ENCODE data around the gene SERPINA3.

SERPINA3 gene

DNA sequence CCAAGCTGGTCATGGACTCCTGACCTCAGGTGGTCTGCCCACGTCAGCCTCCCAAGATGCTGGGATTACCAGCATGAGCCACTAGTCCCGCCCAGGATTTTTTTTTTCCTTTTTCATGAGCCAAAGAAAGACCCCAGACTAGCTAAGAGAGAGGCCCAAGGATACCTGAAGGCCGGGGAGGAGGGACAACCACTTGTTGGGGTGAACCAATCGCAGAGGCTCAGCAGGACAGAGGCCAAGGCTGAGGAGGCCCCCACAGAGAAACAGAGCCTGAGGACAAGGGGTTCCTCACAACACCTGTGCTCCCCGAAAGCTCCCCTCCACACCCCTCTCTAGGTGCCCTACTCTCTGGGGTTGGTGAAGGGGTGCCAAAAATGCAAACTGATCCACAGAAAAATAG is 1.0 kb upstream of the SERPINA3 start:
- in situ Hi-C loops (cut with HindIII; ENCODE audit: low sequenced_read_pairs): no loop called here

GRCh38 chr14:94612580-94613554 is 676 bp downstream of the SERPINA3 start:
- in situ Hi-C loops (cut with HindIII; ENCODE audit: low sequenced_read_pairs): no loop called here

DNA sequence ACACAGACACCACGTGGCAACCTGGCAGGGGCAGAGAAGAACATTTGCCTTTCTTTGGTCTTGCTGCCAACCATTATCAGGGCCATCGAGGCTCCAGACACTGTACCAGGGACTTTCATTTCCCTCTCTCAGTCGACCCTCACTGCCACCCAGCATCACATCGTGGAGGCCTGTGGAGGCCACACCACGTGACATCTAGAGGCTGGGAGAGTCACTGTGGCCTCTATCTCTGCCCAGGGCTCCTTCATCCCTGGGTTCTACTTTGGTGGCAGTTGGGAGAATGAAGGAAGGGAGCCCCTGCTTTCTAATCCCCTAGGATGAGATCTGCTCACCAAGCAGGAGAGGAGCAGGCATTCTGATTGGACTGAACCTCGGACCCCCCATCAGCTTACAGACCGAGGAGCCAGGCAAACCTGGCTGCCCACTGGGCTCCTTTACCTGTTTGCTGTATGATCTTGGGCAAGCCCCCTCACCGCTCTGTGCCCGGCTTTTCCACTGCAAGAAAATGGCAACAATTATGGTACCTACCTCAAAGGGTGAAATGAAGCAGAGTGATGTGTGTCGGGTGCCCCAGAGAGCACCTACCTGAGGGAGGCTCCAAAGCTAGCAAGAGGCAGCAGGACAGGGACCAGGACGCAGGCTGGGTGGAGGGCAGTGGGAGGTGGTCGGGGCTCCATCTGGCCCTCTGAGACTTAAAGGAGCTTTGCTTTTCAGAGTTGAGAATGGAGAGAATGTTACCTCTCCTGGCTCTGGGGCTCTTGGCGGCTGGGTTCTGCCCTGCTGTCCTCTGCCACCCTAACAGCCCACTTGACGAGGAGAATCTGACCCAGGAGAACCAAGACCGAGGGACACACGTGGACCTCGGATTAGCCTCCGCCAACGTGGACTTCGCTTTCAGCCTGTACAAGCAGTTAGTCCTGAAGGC is 1.8 kb downstream of the SERPINA3 start:
- in situ Hi-C loops (cut with HindIII; ENCODE audit: low sequenced_read_pairs): no loop called here

DNA sequence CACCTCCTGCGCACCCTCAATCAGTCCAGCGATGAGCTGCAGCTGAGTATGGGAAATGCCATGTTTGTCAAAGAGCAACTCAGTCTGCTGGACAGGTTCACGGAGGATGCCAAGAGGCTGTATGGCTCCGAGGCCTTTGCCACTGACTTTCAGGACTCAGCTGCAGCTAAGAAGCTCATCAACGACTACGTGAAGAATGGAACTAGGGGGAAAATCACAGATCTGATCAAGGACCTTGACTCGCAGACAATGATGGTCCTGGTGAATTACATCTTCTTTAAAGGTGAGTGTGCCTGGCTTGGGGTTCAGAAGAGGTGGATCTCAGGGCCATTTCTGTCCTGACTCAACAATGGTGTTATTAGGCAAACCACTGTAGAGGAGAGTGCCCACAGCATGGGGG is 2.6 kb downstream of the SERPINA3 start:
- in situ Hi-C loops (cut with HindIII; ENCODE audit: low sequenced_read_pairs): no loop called here

- in situ Hi-C loops (cut with HindIII; ENCODE audit: low sequenced_read_pairs): no loop called here
Measured at GRCh38 chr14:94615254-94615653, 3.1 kb downstream of the SERPINA3 start.

- in situ Hi-C loops (cut with HindIII; ENCODE audit: low sequenced_read_pairs): no loop called here
Measured at GRCh38 chr14:94615823-94616570, 3.8 kb downstream of the SERPINA3 start.

GRCh38 chr14:94617366-94617941 is 5.3 kb downstream of the SERPINA3 start:
- in situ Hi-C loops (cut with HindIII; ENCODE audit: low sequenced_read_pairs): no loop called here

DNA sequence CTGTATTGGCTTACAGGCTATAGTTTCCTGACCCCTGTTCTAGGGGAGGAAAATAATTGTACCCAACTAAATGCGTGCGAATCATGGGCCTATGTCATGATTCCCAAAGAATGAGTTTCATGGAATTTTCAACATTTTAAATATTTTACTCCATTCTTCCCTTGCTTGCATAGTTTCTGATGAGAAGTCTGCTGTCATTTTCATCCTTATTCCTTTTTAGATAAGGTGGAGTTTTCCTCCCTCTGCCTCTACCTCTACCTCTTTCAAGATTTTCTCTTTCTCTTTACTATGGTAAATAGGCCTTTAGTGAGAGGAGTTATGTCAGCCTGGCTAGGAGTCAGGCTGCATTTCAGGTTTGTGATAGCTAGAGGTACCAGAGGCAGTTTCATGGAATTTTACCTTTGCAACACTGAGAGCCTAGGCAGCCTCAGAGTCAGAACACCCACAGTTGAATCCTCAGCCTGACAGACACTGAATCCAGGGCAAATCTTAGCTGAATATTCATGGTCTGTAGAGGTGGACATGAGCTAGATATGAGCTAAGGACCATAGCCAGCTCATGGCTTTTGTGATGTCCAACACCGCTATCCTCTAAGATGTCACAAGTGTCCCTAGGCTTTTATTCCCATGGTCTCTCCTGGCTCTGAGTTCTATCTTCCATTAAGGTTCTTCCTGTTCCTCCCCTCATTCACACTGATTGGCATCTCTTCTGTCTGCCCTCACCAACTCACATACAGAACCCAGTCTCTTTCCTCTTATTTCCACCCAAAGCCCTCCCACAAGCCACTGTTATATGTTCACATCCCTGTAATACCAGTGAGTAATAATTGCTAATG is 6.0 kb downstream of the SERPINA3 start:
- in situ Hi-C loops (cut with HindIII; ENCODE audit: low sequenced_read_pairs): no loop called here

- in situ Hi-C loops (cut with HindIII; ENCODE audit: low sequenced_read_pairs): no loop called here
Measured at GRCh38 chr14:94619297-94619696, 7.1 kb downstream of the SERPINA3 start.

GRCh38 chr14:94620597-94620996 is 8.4 kb downstream of the SERPINA3 start:
- in situ Hi-C loops (cut with HindIII; ENCODE audit: low sequenced_read_pairs): no loop called here

DNA sequence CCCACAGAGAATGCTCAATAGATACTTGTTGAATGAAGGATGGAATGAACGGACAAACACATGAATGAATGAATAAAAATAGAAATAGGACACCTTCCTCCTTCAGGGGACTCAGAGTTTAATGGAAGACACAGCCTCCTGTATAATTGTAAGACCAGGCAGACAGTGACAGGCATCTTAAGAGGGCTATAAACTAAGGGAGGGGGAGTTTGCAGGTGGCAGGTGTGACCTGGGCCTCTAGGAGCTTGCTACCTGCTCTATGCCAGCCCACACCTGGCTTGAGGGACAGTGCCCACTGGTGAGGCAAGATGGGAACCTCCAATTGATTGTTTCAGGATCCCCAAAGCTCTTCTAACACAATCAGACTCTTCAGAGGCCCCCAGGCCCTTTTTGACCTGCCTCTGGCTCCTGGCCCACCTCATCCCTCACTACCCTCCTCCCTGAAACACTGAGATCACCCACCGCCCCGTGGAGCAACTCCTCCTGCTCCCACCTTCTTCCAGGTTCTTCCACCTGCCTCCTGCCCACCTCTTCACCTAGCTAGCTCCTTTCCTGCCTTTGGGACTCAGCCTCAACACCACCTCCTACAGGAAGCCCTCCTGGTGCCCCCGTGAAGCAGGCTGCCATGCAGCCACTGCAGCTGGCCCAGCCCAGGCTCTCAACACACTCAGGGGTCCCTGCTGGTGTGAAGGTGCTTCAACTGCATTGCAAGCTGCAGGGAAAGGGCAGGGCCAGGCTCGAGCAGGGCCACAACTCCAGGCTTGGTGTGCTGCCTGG is 9.4 kb downstream of the SERPINA3 start:
- in situ Hi-C loops (cut with HindIII; ENCODE audit: low sequenced_read_pairs): no loop called here

DNA sequence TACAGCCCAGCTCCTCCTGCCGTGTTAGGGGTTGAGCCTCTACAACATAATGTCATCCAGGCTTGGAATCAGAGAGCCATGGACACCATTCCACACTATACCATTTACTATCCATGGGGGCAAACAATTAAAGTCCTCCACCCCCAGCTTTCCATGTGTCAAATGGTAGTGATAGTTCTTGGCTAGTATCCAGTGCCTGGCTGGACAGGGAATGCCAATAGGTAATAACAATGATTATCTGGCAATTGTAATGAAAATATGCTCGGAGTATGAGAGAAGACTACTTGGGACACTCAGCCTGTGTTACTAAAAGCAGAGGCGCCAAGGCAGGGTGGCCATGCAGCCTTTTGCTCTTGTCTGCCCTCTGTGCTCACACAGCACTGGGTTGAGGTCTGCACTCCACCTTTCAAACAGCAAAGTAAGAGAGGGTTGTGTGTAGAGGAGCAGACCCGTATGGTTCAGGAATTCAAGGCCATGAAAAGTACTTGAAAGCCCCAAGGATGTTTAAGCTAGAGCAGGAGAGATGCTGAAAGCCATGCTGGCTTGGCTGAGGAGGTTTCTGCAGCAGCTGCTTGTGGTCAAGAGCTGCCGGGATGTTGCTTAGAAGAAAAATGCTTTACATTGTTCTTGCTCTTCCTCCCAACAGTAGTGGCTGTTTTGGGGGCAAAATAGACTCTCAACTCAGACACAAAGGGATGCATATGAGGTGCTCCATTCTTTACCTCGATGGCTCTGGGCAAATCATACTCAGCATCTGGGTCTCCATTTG is 10.6 kb downstream of the SERPINA3 start:
- in situ Hi-C loops (cut with HindIII; ENCODE audit: low sequenced_read_pairs): no loop called here

DNA sequence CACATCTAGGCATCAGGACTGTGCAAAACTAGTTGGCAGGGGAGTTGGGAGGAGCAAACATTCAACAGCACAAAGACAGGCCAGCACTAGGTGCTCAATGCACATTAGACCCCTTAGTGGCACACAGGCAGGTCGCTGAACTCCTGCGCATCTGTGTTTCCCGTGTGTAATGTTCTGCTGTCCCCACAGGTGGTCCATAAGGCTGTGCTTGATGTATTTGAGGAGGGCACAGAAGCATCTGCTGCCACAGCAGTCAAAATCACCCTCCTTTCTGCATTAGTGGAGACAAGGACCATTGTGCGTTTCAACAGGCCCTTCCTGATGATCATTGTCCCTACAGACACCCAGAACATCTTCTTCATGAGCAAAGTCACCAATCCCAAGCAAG is 11.2 kb downstream of the SERPINA3 start:
- in situ Hi-C loops (cut with HindIII; ENCODE audit: low sequenced_read_pairs): no loop called here

DNA sequence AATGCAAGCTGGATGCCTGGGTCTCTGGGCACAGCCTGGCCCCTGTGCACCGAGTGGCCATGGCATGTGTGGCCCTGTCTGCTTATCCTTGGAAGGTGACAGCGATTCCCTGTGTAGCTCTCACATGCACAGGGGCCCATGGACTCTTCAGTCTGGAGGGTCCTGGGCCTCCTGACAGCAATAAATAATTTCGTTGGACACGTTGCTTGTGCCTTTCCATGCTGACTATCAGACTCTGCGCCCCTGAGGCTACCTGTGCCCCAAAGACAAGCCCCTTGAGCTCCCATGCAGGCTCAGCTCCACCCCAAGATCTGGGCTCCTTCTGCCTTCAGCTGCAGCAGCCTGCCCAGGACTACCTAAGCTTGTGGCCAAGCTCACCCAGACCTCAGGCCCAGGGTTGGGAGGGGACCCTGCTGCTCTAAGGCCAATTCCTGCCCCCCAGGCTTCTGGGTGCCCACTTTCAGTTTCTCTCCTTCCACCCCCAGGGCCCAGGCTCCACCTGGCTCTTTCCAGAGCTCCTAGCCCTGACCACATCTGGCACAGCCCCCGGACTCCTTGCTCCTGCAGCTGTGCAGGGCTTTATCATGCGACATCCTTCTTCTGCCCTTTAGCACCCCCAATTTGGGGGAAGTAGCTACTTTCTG is 11.8 kb downstream of the SERPINA3 start:
- in situ Hi-C loops (cut with HindIII; ENCODE audit: low sequenced_read_pairs): no loop called here

- in situ Hi-C loops (cut with HindIII; ENCODE audit: low sequenced_read_pairs): no loop called here
Measured at GRCh38 chr14:94624537-94625352, 12.6 kb downstream of the SERPINA3 start.

DNA sequence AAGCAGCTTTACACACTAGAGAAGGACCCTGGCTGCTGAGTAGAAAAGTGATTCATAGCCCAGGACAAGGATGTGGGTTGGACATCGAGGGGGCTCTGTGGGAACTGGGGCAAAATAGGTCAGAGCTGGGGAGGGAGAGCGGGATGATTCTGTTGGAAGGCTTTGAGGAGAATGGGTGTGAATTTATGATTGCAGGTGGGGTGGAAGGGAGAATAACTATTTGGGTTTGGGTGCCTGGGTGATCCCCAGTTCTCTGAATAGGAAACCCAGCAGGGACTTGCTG is 13.1 kb downstream of the SERPINA3 start:
- in situ Hi-C loops (cut with HindIII; ENCODE audit: low sequenced_read_pairs): no loop called here

DNA sequence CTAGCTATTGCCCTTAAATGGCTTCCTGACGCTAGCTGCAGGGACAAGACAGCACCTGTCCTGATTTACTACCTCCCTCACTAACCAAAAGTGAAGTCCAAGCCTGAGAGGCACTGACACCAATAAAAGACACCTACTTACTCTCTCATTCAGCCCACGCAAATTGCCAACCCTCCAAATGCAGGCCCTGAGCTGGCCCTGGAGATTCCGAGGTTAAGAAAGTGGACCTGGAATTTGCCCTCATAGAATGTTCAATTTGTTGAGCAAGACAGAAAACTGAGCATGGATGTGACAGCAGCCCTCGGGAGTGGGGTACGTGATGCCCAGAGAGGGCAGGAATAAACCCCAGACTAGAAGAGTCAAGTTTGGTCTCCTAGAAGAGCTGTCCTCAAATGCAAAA is 16.4 kb downstream of the SERPINA3 start:
- in situ Hi-C loops (cut with HindIII; ENCODE audit: low sequenced_read_pairs): no loop called here

Measured in DLD1 (cell line).